GM18909 (cell line): ENCODE results near the gene PRKCE.
A peak's percentile ranks its signal among the peaks of the same experiment; 100 is the strongest.
"Not testable (repeated sequence)": the region's sequence is repeated elsewhere in the genome, so short reads cannot be mapped to it uniquely, and the experiment has no call there.

Experiments used
- ATAC-seq: cut with Tn5 transposase; IDR thresholded peaks from one replicate; pipeline ENCODE4 v1.9.1; 2021; ENCODE audit warnings: mild to moderate bottlenecking; ENCODE audit not compliant: unreplicated experiment, poor library complexity

Gene PRKCE

DNA sequence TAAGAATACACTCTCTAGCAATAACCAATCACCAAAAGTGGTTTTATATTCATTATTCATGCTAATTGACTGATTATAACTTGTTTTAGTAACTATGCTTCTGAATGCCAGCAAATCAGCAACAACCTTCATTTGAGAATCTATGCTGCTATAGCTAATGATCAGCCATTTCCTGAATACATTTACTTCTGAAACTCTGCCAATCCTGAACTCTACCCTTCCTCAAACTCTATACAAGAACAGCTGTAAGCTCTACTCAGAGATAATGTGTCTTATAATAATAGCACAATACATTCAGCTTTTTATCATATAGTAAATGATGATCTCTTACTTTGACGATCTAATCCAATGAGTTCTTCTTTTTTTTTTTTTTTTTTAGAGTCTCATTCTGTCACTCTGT, 560.0 kb downstream of the PRKCE start:
- no peak for ATAC-seq

DNA sequence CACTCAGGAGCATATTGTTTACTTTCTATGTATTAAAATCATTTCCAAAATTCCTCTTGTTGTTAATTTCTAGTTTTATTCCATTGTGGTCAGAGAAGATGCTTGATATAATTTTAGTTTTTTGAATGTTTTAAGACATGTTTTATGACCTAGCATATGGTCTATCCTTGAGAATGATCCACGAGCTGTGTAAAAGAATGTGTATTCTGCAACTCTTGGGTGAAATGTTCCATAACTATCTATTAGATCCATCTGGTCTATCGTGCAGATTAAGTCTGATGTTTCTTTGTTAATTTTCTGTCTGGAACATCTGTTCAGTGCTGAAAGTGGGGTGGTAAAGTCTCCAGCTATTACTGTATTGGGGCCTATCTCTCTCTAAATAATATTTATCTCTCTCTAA, 562.4 kb downstream of the PRKCE start:
- ATAC-seq, result no peak

DNA sequence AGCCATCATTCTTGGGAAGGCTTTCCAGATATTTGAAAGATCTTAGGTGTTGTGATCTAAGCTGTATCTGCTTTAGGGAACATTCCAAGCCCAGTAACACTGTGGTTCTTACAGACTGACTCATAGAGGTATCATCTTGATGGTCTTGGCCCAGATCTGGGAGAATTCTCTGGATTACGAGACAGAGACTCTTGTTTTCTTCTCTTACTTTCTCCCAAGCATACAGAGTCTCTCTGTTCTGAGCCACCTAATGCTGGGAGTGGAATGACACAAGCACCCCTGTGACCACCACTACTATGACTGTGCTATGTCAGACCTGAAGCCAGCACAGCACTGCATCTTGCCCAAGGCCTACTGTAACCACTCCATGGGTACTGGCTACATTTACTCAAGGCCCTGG, 564.7 kb downstream of the PRKCE start:
- no peak for ATAC-seq

DNA sequence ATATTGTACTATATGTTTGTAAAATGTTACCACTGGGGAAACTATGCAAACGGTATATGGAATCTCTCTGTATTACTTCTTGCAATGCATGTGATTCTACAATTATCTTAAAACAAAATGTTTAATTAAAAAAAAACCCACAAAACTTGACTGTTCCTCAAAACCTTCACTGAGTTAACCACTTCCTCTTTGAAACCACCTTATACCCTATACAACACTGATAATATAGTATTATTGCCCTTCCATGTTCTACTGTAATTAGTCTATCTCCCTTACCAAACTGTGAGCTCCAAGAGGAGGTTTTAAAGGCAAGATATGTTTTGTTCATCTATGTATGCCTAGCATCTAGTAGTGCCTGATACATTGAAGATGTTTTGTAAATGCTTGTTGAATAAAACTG, 572.0 kb downstream of the PRKCE start:
- not testable (repeated sequence) for ATAC-seq

DNA sequence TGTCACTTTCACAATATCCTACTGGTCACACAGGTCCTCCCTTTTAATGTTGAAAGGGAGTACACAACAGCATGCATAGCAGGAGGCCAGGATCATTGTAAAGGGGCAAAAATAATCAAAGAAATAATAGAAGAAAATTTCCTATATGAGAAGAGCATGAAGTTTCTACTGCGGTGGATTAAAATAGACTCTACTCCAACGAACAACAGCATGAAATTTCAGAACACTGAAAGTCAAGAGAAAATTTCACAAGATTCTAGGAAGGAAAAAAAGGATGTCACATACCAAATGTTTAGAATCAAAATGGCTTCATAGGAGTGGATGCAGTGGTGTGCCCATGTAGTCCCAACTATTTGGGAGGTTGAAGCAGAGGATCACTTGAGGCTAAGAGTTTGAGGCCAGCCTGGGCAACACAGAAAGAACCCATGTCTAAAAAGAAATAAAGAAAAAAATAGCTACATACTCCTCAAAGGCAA, 573.7 kb downstream of the PRKCE start:
- ATAC-seq, result no peak

DNA sequence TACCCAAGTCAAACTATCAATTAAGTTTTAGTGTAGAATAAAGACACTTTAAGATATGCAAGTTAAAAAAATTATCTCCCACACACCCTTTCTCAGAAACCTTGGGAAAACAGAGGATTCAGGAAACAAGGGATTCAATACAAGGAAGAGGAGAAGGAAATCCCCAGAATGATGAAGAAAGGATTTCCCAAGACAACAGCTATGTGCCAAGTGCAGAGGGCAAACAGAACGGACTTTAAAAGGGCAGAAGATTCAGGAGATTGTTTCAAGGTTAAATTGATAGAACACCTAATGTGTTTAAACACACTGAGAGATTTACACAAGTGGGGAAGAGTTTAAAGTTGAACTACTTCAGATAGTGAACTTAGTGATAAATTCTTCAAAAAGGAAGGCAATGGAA, 574.3 kb downstream of the PRKCE start:
- ATAC-seq, result no peak

DNA sequence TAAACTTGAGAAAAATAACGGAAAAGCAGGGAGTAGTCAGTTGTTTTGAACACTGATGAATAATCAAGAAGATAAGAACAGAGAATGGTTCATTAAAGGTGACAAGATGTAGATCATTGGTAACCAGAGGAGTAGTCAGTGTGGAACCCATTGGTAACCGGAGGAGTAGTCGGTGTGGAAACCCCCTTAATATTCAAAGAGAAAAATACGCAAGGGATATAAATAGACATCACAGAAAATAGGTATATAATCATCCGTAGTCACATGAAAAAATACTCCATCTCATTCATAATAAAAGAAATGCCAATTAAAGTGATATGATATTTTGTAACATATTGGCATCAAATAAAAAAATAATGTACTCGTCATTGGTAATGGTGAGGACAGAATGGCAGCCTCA, 575.1 kb downstream of the PRKCE start:
- no peak for ATAC-seq

DNA sequence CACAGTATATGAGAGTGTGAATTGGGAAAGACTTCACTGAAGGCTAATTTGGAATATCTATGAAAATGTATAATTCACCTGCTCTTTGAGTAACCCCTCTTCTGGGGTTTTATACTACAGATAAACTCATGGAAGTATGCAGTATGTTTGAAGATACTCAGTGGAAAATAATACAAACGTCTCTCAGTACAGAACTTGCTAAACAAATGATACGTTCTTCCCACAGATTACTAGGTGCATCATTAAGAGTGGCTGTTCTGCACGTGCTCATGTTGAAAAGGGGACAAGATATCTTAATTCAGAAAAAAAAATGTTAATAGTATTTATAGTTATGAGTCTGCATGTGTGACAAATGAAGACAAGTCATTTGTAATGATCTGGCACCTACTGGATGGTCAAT, 575.5 kb downstream of the PRKCE start:
- ATAC-seq, result no peak

DNA sequence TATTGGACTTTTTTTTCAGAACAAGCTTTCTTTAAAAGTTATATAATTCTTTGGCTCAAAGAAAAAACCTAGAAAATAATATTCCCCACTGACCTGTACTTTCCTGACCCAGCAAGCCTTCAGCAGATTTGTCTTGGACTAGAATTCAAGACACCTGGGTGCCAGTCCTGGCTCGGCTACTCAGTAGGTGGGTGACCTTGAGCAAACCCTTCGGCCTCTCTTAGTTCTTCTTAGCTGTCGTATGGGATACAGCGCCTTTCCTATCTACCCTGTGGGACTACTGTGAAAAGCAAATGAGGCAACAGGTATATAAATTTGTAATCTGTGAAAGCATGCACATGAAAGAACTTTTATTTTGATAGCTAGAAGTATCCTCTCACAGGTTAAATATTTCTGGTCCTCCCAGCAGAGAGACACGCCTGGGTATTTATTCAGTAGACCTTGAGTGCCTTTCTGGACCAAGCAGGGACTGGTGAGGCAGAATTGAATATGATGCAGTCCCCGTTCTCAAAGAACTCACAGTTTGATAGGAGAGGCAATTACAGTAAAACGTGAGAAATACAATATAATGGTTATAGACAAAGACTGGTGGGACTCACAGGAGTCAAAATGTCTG, 576.3 kb downstream of the PRKCE start:
- ATAC-seq, result no peak

DNA sequence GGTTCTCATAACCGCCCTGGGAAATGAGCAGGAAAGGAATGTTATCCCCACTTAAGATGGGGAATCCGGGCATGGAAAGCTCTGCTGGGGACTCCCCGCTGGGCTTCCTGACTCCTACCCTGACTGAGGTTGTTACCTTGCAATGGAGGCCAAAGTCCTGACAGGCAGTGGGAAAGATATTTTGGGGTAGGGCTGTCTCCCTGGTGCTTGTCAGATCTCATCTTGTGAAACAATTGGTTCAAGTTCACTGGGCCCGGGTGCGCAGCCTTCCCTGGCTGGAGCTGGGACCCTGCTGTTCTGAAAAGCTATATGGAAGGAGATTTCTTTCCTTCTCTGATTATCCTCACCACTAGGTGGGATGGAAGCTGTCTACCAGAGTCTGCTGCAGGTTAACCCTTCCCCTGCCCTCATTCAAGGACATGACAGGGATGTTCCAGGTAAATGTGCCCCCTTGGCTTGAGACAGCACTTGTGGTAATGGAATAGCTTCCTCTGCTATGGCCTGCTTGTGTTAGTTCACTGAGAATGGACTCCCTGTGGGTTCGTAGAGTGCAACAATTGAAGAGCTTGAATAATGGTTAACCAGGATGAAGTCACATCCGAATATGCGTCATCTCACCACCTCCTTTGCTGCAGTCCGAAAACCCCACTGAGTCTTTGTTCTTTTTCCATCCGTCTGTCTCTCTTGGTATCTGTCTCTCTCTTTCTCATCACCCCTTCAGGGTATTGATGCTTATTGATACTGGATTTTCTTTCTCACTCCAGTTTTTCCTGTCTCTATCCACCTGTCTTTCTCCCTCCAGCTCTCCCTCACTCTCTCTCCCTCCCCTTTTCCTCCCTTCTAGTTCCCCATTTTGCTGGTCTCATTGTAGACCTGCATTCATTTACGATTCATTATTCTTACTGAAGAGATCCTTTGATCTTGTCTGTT, 577.9 kb downstream of the PRKCE start:
- ATAC-seq, result peak; percentile 72

DNA sequence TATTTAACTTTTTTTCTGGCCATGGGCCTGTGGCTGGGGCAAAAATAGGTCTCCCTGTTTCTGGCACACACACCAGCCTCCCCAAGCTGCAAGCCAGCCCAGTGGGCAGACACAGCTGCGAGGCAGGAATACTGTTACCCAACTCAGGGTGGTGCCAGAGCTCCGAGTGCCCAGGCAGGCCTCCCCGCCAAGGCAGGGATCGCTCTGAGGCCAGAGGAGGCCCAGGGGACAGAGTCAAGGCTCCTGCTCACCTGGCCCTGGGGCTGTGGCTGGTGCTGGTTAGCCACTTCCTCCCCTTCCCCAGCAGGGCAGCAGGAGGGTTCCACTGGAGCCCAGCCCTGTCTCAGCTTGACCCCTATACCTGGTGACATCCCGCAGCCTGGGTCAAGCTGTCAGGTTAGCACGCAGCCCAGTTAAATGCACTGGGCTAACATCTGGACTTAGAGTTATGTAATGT, 578.7 kb downstream of the PRKCE start:
- peak; percentile 76 for ATAC-seq

DNA sequence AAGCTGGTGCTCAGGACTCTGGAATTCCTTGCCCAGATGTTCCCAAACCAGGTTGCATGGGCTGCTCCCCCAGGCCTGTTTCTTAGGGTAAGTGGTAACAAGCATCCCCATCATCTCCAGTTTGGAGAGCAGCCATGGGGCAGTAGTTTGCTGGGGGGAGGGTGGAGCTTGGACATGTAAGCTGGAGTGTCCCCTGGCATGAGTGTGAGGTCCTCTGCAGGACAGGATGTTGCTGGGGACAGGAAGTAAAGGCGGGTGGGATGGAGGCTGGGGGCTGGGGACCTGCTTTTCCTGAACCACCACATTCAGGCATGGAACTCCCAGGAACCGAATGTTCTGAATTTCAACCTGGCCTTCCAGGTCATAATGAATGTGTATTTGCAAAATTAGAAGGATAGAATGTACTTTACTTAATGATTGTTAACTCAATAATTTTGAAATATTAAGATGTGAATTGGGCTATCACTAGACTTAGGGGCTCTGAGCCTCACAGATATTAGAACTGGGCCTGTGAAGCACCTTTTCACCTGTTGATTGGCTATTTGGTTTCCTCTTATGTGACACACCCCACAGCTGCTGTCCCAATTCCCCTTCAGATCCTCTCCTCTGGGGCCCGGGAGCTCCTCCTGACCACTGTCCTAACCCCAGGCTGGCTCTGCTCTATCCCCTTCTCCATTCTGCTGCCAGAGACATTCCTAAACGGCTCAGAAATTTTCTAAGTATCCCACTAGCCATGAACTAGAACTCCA, 579.4 kb downstream of the PRKCE start:
- no peak for ATAC-seq

DNA sequence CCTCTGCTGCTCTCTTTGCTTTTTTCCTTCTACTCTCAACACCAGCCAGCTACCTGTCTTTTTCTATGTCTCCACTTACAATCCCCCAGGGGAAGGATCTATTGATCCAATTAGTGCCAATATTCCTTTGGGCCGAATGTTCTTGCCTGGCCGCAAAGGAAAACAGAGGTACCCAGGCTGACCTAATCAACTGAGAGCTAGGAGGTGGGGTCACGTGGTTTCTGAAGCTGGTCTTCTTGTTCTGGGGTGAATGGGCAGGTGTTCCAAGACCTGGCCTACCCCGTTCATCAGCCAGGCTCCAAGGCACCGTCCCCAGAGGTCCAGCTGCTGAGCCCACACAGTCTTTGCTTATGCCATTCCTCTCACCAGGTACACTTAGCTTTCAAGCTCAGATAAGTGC, 580.2 kb downstream of the PRKCE start:
- ATAC-seq, result no peak

DNA sequence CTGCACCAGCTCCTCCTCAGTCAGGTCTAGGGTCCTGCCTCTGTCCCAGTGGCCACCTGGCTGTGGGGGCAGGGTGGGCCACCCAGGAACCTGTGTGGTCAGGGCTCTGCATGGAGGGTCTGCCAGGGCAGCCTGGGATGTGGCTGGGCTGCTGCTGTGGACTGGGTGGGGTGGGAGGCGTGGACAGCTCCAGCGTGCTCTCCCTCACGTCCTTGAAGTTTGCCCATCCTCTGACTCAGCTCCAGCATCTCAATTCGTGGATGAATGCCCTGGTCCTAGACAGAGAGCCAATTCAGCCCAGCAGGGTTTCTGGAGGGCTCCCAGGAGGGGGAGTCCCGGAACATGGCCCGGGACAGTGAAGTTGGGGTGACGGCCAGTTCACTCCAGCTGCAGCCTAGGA, 581.4 kb downstream of the PRKCE start:
- no peak for ATAC-seq

DNA sequence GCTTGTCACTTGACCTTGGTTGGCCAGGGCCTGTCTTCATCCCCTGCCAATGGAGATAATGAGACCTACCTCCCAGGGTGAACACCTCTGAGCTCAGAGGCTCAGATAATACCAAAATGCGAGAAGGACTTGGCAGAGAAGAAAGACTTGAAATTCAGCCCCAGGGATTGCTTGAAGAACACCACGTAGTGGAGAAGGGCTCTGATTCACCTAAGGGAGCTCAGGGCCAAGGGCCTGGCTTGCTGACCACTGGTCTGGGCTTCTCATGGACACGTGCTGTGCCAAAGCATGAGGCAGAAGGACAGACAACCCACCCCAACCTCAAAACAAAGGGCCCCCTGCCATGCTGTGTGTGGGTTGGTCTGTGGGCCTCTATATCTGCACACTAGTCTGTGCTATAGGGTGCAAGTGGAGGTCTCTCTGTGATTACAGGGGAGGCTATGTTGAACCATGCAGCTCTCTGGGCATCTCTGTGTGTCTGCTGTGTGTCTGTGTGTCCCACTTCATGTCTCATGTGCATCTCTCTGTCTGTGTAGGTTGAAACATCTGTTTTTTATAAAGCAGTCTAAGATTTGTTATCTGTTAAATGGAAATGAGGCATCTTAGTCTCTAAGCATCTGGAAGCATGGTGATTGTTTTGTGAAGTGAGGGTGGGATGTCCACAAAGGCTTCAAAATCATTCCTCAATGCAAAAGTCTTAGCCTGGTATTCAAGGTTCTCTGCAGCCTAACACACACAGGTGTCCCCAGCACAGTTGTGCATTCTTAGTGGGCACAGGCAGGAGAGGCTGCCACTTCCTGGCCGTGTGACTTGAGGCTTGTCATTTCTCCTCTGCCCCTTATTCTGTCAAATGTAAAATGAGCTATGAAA, 584.8 kb downstream of the PRKCE start:
- peak; percentile 39 for ATAC-seq

DNA sequence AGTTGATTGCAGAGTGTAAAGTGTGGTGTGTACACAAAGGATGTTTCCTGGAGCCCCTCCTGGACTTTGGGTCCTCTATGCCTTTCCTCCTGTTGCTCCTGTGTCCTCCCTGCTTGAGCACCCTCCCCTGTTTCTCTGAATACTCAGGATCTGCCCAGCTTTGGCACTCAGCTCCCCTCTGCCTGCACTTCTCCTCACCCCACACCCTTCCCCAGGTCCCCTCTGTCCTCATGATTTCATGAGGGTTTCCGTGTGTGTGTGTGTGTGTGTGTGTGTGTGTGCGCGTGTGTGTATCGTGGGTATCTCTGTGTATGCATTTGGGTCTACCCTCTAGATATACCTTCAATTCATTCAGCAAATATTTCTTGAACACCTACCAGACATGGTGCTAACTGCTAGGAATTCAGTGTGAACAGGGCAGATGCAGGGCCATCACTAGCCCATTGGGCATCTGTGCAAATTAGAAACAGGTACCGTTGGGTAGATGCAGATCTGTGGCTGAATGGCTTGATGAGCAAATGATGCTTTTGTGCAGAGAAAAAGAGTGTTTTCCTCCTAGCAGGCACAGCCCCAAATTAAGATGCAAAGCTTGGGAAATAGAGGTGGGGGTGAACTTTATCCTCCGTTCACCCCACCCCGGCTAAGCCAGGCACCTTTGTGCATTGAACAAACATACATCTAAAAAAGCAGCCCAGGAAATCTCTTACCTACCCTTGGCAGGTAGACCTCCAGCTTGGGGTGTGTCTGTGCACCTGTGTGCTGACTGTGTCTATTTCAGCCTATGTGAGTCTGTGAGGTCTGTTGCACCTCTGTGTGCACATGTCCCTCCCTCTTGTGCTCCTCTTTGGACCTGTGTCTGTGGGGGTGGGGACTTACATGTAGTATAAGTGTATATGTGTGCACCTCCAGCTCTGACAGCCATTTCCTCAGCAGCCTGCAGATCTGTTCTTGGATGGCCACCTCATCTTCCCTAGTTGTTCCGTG, 585.7 kb downstream of the PRKCE start:
- ATAC-seq, result no peak
